ENCODE measurements around the gene LRP1B.

LRP1B gene

DNA sequence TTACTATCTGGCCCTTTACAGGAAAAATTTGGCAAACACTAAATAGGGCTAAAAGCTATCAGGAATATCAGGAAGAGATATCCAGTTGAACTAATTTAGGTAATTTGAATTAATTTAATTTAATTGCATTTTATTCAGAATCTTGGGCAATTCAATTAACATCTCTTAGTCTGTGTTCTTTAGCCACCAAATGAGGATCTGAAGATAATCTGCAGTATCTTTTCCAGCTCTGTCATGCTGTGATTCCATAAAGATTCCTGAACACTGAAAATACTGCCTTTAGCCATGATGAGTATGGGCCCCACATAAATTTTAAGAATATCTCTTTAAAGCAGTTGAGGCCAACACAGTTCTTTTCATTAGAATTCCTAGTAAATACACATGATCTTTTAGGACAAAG, 1679.5 kb downstream of the LRP1B start:
- no peaks in the 10 kb centered on the region for H3F3A ChIP-seq (ENCODE audit: insufficient read depth, low read length)
- no peaks in the 10 kb centered on the region for H3K36me3 ChIP-seq (ENCODE audit: insufficient read depth, low read length)
- no peaks in the 10 kb centered on the region for H3K27me3 ChIP-seq (ENCODE audit: insufficient read depth, low read length)
- no peaks in the 10 kb centered on the region for H4K20me1 ChIP-seq (ENCODE audit: insufficient read depth, low read length)
- no peak overlapping the region for H2AFZ ChIP-seq (ENCODE audit: low read length)
- H3K9me3 ChIP-seq (ENCODE audit: low read length) = no peaks in the 10 kb centered on the region
- no peak overlapping the region for H3K4me3 ChIP-seq (ENCODE audit: low read depth, low read length, poor library complexity, severe bottlenecking)
- no peaks in the 10 kb centered on the region for H3K4me1 ChIP-seq (ENCODE audit: insufficient read depth, low read length, severe bottlenecking)
- no peaks in the 10 kb centered on the region for H3K79me2 ChIP-seq (ENCODE audit: insufficient read depth, low read length)
- no peak overlapping the region for H3K27ac ChIP-seq (ENCODE audit: low read depth, low read length, poor library complexity, severe bottlenecking)
- H3K4me2 ChIP-seq (ENCODE audit: low read length) = no peak overlapping the region
- H3K9me2 ChIP-seq (ENCODE audit: low read depth, low read length) = no peaks in the 10 kb centered on the region
- TF ChIP-seq EZH2 (IDR thresholded peaks at IDR 0.05; ENCODE audit: borderline replicate concordance, low read length) = no peak
- TF ChIP-seq, protein P1, sequence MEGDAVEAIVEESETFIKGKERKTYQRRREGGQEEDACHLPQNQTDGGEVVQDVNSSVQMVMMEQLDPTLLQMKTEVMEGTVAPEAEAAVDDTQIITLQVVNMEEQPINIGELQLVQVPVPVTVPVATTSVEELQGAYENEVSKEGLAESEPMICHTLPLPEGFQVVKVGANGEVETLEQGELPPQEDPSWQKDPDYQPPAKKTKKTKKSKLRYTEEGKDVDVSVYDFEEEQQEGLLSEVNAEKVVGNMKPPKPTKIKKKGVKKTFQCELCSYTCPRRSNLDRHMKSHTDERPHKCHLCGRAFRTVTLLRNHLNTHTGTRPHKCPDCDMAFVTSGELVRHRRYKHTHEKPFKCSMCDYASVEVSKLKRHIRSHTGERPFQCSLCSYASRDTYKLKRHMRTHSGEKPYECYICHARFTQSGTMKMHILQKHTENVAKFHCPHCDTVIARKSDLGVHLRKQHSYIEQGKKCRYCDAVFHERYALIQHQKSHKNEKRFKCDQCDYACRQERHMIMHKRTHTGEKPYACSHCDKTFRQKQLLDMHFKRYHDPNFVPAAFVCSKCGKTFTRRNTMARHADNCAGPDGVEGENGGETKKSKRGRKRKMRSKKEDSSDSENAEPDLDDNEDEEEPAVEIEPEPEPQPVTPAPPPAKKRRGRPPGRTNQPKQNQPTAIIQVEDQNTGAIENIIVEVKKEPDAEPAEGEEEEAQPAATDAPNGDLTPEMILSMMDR (IDR thresholded peaks at IDR 0.05; ENCODE audit: low read length) = no peak
- H3K9ac ChIP-seq (ENCODE audit: low read length) = no peak overlapping the region

DNA sequence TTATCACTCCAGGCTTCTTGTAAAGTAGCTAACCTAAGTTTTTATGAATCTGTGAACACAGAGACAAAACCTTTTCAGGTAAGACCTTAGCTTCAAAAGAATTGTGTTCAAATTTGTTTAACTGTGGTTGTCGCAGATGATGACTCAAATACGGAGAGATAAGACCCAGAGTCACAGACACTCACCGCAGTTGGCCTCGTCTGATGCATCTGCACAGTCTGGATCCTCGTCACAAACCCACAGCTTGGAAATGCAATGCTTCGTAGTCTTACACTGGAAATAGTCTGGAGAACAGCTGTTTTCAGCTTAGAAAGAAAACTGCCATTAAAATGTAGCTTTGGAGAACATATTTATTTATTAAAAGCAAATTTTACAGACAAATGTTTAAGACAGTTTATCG, 1688.5 kb downstream of the LRP1B start:
- no peaks in the 10 kb centered on the region for H3K27me3 ChIP-seq (ENCODE audit: insufficient read depth, low read length)
- TF ChIP-seq, protein P1 (IDR thresholded peaks at IDR 0.05; ENCODE audit: low read length) = no peak
- TF ChIP-seq EZH2 (IDR thresholded peaks at IDR 0.05; ENCODE audit: borderline replicate concordance, low read length) = no peak
- H3K4me3 ChIP-seq (ENCODE audit: low read depth, low read length, poor library complexity, severe bottlenecking) = no peak overlapping the region
- H3K36me3 ChIP-seq (ENCODE audit: insufficient read depth, low read length) = no peaks in the 10 kb centered on the region
- no peak overlapping the region for H3K9ac ChIP-seq (ENCODE audit: low read length)
- no peak overlapping the region for H3K4me2 ChIP-seq (ENCODE audit: low read length)
- H3K4me1 ChIP-seq (ENCODE audit: insufficient read depth, low read length, severe bottlenecking) = no peaks in the 10 kb centered on the region
- no peaks in the 10 kb centered on the region for H4K20me1 ChIP-seq (ENCODE audit: insufficient read depth, low read length)
- no peaks in the 10 kb centered on the region for H3F3A ChIP-seq (ENCODE audit: insufficient read depth, low read length)
- H3K9me2 ChIP-seq (ENCODE audit: low read depth, low read length) = no peaks in the 10 kb centered on the region
- H3K9me3 ChIP-seq (ENCODE audit: low read length) = no peaks in the 10 kb centered on the region
- no peak overlapping the region for H2AFZ ChIP-seq (ENCODE audit: low read length)
- H3K27ac ChIP-seq (ENCODE audit: low read depth, low read length, poor library complexity, severe bottlenecking) = no peak overlapping the region
- no peaks in the 10 kb centered on the region for H3K79me2 ChIP-seq (ENCODE audit: insufficient read depth, low read length)

DNA sequence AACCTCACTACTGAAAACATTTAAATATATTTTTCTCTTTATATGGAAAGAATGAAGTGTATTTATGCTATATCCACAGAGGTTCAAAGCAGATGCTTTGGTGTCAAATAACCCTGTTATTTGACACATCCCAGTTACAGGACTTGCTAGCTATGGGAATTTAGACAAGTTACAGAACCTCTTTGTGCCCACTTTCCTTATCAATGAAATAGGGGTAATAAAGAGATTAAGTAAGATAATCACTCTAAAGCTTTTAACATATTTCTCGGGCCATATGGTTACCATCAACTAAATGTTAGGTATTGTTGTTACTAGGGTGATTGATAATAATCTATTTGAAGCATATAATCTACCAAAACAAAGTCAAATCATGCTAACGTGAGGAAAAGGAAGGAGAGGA, 1690.0 kb downstream of the LRP1B start:
- Histone ChIP-seq H3K4me1 (ENCODE audit: insufficient read depth, low read length, severe bottlenecking) (no peaks in the 10 kb centered on the region), H2AFZ (ENCODE audit: low read length) (no peak overlapping the region), H3F3A (ENCODE audit: insufficient read depth, low read length) (no peaks in the 10 kb centered on the region), H3K27me3 (ENCODE audit: insufficient read depth, low read length) (no peaks in the 10 kb centered on the region), H3K9me3 (ENCODE audit: low read length) (no peaks in the 10 kb centered on the region), H3K36me3 (ENCODE audit: insufficient read depth, low read length) (no peaks in the 10 kb centered on the region), H3K9me2 (ENCODE audit: low read depth, low read length) (no peaks in the 10 kb centered on the region), H3K9ac (ENCODE audit: low read length) (no peak overlapping the region), H3K4me2 (ENCODE audit: low read length) (no peak overlapping the region), H3K27ac (ENCODE audit: low read depth, low read length, poor library complexity, severe bottlenecking) (no peak overlapping the region), H4K20me1 (ENCODE audit: insufficient read depth, low read length) (no peaks in the 10 kb centered on the region), H3K4me3 (ENCODE audit: low read depth, low read length, poor library complexity, severe bottlenecking) (no peak overlapping the region), H3K79me2 (ENCODE audit: insufficient read depth, low read length) (no peaks in the 10 kb centered on the region)
- TF ChIP-seq EZH2 (IDR thresholded peaks at IDR 0.05; ENCODE audit: borderline replicate concordance, low read length) = no peak
- TF ChIP-seq, protein P1 (IDR thresholded peaks at IDR 0.05; ENCODE audit: low read length) = no peak
